Mucosa of stomach (tissue), 1 donor: Measurements from ENCODE around the gene TMEM163.

Source experiments
- H3K27me3 ChIP-seq: one replicate; pipeline ENCODE4 v1.7.0; 2013; ENCODE audit warnings: mild to moderate bottlenecking, low read length; ENCODE audit not compliant: control insufficient read depth, insufficient read depth
- H3K36me3 ChIP-seq: one replicate; pipeline ENCODE4 v1.7.0; 2013; ENCODE audit warnings: low read length; ENCODE audit not compliant: control insufficient read depth, insufficient read depth
- H3K4me1 ChIP-seq: one replicate; pipeline ENCODE4 v1.7.0; 2013; ENCODE audit warnings: mild to moderate bottlenecking, low read length; ENCODE audit not compliant: control insufficient read depth, insufficient read depth
- H3K4me3 ChIP-seq: one replicate; pipeline ENCODE4 v1.7.0; 2013; ENCODE audit warnings: low read length
- H3K9ac ChIP-seq: one replicate; pipeline ENCODE4 v1.7.0; 2013; ENCODE audit warnings: mild to moderate bottlenecking, low read length, moderate library complexity
- H3K9me3 ChIP-seq: one replicate; pipeline ENCODE4 v1.7.0; 2013; ENCODE audit warnings: mild to moderate bottlenecking, low read length, moderate library complexity; ENCODE audit not compliant: control insufficient read depth
- donor health status: Pancreatic carcinoma.

TMEM163 gene

GRCh38 chr2:134501476-134502091 lies 217.2 kb downstream of the TMEM163 start:
- Histone ChIP-seq H3K27me3 (no peaks in the 10 kb centered on the region), H3K36me3 (no peaks in the 10 kb centered on the region), H3K4me1 (no peaks in the 10 kb centered on the region), H3K4me3 (no peak overlapping the region), H3K9me3 (no peaks in the 10 kb centered on the region), H3K9ac (no peak overlapping the region)

GRCh38 chr2:134500211-134500935 lies 218.4 kb downstream of the TMEM163 start:
- no peak overlapping the region for H3K9ac ChIP-seq
- H3K9me3 ChIP-seq, result no peaks in the 10 kb centered on the region
- no peaks in the 10 kb centered on the region for H3K4me1 ChIP-seq
- no peaks in the 10 kb centered on the region for H3K27me3 ChIP-seq
- H3K4me3 ChIP-seq, result no peak overlapping the region
- H3K36me3 ChIP-seq, result no peaks in the 10 kb centered on the region

DNA sequence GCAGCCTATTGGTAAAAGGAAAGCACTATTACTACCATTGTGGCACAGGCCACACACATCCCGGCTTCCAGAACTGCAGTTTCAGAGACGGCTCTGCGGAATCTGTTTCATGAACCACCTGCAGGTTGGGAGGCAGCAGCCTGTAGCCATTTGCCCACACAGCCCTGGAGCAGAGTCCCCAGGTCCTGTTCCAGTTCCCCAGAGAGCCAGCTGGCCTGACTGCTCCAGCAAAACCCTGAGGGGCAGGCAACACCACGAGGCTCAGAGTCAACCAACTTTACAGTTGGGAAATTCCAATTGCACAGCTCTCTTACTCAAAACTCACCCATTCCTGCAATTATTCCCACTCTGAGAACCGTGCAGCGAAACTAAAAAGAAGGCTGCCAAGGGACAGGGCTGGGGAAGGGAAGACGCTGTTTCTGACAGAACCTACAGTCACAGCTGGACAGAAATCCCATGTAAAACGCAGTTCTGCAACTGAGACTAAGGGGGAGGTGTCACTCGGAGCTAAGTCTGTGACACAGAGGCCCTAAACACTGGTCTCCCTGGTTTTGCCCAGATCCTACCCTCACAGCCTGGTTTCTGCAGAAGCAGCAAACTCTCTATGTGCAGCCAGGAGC lies 219.4 kb downstream of the TMEM163 start:
- H3K36me3 ChIP-seq, result no peaks in the 10 kb centered on the region
- H3K27me3 ChIP-seq, result no peaks in the 10 kb centered on the region
- H3K4me1 ChIP-seq, result no peaks in the 10 kb centered on the region
- no peak overlapping the region for H3K4me3 ChIP-seq
- no peaks in the 10 kb centered on the region for H3K9me3 ChIP-seq
- H3K9ac ChIP-seq, result no peak overlapping the region

DNA sequence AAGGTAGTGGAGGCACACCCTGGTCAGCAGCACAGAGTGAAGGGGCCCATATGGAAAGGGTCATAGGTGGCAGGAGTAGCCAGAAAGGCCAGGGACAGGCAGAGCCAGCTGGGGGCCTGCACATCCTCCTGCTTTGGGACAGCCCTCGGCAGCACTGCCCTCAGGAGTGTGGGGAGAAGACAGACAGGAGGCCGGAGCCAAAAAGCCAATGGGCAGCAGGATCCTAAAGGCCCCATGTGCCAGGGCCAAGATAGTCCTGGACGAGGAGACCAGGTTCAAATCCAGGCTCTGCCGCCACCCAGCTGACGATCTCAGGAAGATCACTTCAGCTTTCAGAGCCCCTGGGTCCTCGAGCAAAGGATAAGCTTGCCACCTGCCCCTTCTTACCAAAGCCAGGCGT lies 220.1 kb downstream of the TMEM163 start:
- Histone ChIP-seq H3K9me3 (no peaks in the 10 kb centered on the region), H3K9ac (no peak overlapping the region), H3K4me1 (no peaks in the 10 kb centered on the region), H3K4me3 (no peak overlapping the region), H3K36me3 (no peaks in the 10 kb centered on the region), H3K27me3 (no peaks in the 10 kb centered on the region)

GRCh38 chr2:134493797-134494196 lies 225.0 kb downstream of the TMEM163 start:
- Histone ChIP-seq H3K4me1 (no peaks in the 10 kb centered on the region), H3K4me3 (no peak overlapping the region), H3K9me3 (no peaks in the 10 kb centered on the region), H3K27me3 (no peaks in the 10 kb centered on the region), H3K9ac (no peak overlapping the region), H3K36me3 (no peaks in the 10 kb centered on the region)

- H3K4me1 ChIP-seq, result no peaks in the 10 kb centered on the region
- H3K9ac ChIP-seq, result no peak overlapping the region
- no peaks in the 10 kb centered on the region for H3K36me3 ChIP-seq
- H3K9me3 ChIP-seq, result no peaks in the 10 kb centered on the region
- no peak overlapping the region for H3K4me3 ChIP-seq
- H3K27me3 ChIP-seq, result no peaks in the 10 kb centered on the region
Measured at GRCh38 chr2:134491771-134492441, 226.9 kb downstream of the TMEM163 start.

DNA sequence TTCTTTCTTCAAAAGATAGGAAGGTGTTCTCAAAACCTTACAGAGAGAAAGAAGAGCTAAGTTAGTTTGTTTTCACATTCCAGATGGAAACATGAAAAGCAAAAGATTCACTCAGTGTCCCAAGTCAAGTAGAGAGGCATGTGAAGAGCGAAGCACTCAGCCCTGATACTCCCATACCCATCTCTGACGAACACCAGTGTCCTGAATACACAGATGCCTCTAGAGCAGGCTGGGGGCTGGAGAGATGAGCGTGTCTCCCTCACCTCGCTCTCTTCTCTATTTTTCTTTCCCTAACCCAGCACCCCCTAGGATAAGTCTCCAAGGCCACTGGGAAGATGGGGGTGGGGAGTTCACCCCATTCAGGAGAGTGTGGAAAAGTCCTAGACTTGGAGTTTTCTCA lies 227.8 kb downstream of the TMEM163 start:
- no peak overlapping the region for H3K9ac ChIP-seq
- no peaks in the 10 kb centered on the region for H3K36me3 ChIP-seq
- no peak overlapping the region for H3K4me3 ChIP-seq
- no peaks in the 10 kb centered on the region for H3K9me3 ChIP-seq
- H3K4me1 ChIP-seq, result no peaks in the 10 kb centered on the region
- H3K27me3 ChIP-seq, result no peaks in the 10 kb centered on the region

GRCh38 chr2:134490559-134490958 lies 228.2 kb downstream of the TMEM163 start:
- Histone ChIP-seq H3K27me3 (no peaks in the 10 kb centered on the region), H3K9ac (no peak overlapping the region), H3K36me3 (no peaks in the 10 kb centered on the region), H3K9me3 (no peaks in the 10 kb centered on the region), H3K4me1 (no peaks in the 10 kb centered on the region), H3K4me3 (no peak overlapping the region)

- Histone ChIP-seq H3K9me3 (no peaks in the 10 kb centered on the region), H3K9ac (no peak overlapping the region), H3K27me3 (no peaks in the 10 kb centered on the region), H3K36me3 (no peaks in the 10 kb centered on the region), H3K4me3 (no peak overlapping the region), H3K4me1 (no peaks in the 10 kb centered on the region)
Measured at GRCh38 chr2:134489732-134490384, 228.9 kb downstream of the TMEM163 start.

- Histone ChIP-seq H3K9me3 (no peaks in the 10 kb centered on the region), H3K9ac (no peak overlapping the region), H3K4me1 (no peaks in the 10 kb centered on the region), H3K36me3 (no peaks in the 10 kb centered on the region), H3K4me3 (no peak overlapping the region), H3K27me3 (no peaks in the 10 kb centered on the region)
Measured at GRCh38 chr2:134482766-134483340, 235.9 kb downstream of the TMEM163 start.

- Histone ChIP-seq H3K27me3 (no peaks in the 10 kb centered on the region), H3K4me1 (no peaks in the 10 kb centered on the region), H3K9me3 (no peaks in the 10 kb centered on the region), H3K4me3 (no peak overlapping the region), H3K9ac (no peak overlapping the region), H3K36me3 (no peaks in the 10 kb centered on the region)
Measured at GRCh38 chr2:134482131-134482723, 236.6 kb downstream of the TMEM163 start.
